Measurements from ENCODE around the gene PLEKHO1. TPM values are rescaled to one million over a fixed set of nuclear protein-coding genes. Genes with fewer than 3 reads are reported as not detected.

PLEKHO1 gene
- total RNA-seq, 4 donors from 2014 or later = 35.9 to 76.3 (median 49.7) TPM

DNA sequence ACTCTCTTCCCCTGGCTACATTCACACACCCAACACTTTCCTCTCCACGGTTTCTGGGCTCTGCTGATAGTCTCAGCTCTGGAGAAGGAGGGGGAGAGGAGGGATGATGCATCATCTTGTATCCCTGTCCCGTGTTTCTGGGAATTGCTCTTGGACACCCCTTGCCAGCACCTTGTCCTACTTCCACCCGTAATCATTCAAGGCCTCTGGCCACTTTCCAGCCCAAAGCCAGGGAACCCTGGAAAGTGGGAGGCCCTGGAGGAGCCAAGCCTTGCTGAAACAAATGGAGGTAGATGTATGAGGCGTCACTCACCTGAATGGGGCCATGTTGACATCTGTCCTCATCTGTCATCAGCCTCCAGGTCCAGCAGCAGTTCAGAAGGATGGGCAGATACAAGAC is 4.4 kb downstream of the PLEKHO1 start:
- Histone ChIP-seq H3K36me3 (peaks cover 0 to 13% (median 0%) of the 10 kb centered on the region in 4 donors), H3K27me3 (peaks cover 16% of the 10 kb centered on the region), H3K4me3 (no peak overlapping the region), H3K27ac (peak overlapping the region; percentile 92 to 96 (median 94)), H3K4me1 (peaks cover 9 to 69% (median 32%) of the 10 kb centered on the region in 4 donors), H3K9me3 (no peaks in the 10 kb centered on the region)
- peak in 2 of 3 donors; percentile 23 to 54 for TF ChIP-seq POLR2AphosphoS5 (IDR thresholded peaks at IDR 0.05)
- TF ChIP-seq, protein P1, sequence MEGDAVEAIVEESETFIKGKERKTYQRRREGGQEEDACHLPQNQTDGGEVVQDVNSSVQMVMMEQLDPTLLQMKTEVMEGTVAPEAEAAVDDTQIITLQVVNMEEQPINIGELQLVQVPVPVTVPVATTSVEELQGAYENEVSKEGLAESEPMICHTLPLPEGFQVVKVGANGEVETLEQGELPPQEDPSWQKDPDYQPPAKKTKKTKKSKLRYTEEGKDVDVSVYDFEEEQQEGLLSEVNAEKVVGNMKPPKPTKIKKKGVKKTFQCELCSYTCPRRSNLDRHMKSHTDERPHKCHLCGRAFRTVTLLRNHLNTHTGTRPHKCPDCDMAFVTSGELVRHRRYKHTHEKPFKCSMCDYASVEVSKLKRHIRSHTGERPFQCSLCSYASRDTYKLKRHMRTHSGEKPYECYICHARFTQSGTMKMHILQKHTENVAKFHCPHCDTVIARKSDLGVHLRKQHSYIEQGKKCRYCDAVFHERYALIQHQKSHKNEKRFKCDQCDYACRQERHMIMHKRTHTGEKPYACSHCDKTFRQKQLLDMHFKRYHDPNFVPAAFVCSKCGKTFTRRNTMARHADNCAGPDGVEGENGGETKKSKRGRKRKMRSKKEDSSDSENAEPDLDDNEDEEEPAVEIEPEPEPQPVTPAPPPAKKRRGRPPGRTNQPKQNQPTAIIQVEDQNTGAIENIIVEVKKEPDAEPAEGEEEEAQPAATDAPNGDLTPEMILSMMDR (IDR thresholded peaks at IDR 0.05) = no peak
- in situ Hi-C loops (cut with MboI; ENCODE audit: low pct_ligation_motif_present in 1 of 4, low pct_unique_long_range_greater_than_20kb in 1 of 4, low sequenced_read_pairs in 3 of 4) = loop anchor here in 1 of 4 donors (25.0 kb wide), 1 partner anchor 92 kb away; the partner anchor contains the start of gene VPS45
- no peak for DNase-seq
- 62% methylated on average over 4 of the region's 4 CpGs; no CpG with 5 or more reads in 1 of the 2 donors for WGBS, 2 donors (ENCODE audit: low coverage in 1 of 2)
- intact Hi-C loops (cut with DNase I; ENCODE audit: low total_unique reads) = loop anchor here (5.0 kb wide), 1 partner anchor 87 kb away; the partner anchor contains the start of gene VPS45

DNA sequence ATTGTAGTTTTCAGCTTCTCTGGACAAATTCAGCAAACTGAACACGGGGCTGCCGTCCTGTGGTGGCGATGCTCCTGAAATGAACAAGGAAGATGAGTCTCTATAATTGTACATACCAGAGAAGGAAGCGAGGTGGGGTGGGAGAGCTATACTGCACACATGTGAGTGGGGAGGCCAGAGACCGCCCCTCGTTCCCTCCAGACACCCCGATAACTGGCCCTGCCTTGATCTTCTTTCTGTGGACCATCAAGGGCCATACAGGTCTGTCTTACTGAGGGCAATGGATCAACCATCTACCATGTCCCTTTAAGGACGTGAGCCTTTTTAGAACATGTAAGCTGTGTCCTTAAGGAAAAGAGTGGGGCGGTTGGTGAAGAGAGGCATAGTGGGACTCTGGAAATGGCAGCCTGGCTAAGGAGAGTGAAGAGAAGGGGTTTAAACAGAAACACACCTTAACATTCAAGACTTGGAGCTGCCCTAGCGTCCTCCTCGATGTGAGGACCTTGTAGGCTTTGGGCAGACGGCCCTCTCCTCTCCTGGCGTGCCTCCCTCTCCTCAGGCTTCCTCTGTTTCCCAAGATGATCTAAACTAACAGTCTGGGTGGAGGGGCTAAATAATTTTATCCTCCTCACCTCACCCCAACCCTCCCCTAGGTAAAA is 5.8 kb downstream of the PLEKHO1 start:
- Histone ChIP-seq H3K27ac (peak overlapping the region; percentile 92 to 96 (median 94)), H3K4me1 (peaks cover 11 to 76% (median 37%) of the 10 kb centered on the region in 4 donors), H3K9me3 (no peaks in the 10 kb centered on the region), H3K27me3 (peaks cover 8% of the 10 kb centered on the region), H3K36me3 (peaks cover 0 to 13% (median 0%) of the 10 kb centered on the region in 4 donors), H3K4me3 (no peak overlapping the region)
- DNase-seq = no peak
- intact Hi-C loops (cut with DNase I; ENCODE audit: low total_unique reads) = no loop called here
- TF ChIP-seq, protein P1 (IDR thresholded peaks at IDR 0.05) = no peak
- peak in 1 of 3 donors; percentile 1 for TF ChIP-seq POLR2AphosphoS5 (IDR thresholded peaks at IDR 0.05)
- 83 to 86% methylated on average over 6 to 13 of the region's 13 CpGs for WGBS, 2 donors (ENCODE audit: low coverage in 1 of 2)
- in situ Hi-C loops (cut with MboI; ENCODE audit: low pct_ligation_motif_present in 1 of 4, low pct_unique_long_range_greater_than_20kb in 1 of 4, low sequenced_read_pairs in 3 of 4) = loop anchor here in 1 of 4 donors (25.0 kb wide), 1 partner anchor 93 kb away; the partner anchor contains the start of gene VPS45

DNA sequence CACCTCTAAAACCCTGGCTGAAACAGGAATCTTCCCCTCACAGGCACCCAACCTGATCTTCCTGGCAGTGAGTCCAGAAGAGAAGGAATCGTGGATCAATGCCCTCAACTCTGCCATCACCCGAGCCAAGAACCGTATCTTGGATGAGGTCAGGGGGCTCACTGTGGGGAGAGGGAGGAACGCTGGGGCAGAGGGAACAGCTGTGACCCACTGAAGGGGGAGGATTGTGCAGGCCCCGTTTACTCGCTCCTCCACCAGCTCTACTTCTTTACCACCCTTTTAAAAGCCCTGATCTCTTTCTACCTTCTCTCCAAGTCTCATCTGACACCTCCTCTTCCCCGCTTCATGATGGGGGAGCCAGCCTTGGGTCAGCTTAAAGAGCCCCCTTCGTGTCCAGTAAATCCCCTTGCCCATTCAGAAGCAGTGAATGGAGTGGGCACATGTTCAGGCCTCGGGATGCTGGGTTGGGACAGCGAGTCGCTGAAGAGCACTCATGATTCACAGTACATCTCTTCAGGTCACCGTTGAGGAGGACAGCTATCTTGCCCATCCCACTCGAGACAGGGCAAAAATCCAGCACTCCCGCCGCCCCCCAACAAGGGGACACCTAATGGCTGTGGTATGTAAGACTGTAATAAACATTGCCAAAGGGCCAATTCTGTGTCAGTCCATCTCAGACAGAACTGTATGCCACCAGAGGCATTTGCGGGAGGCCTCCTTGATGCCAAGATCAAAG is 7.3 kb downstream of the PLEKHO1 start:
- DNase-seq = no peak
- intact Hi-C loops (cut with DNase I; ENCODE audit: low total_unique reads) (no loop called here), in situ Hi-C loops (cut with MboI; ENCODE audit: low pct_ligation_motif_present in 1 of 4, low pct_unique_long_range_greater_than_20kb in 1 of 4, low sequenced_read_pairs in 3 of 4) (loop anchor here in 1 of 4 donors (25.0 kb wide), 1 partner anchor 95 kb away; the partner anchor contains the start of gene VPS45)
- peak overlapping the region; percentile 92 to 96 (median 94) for H3K27ac ChIP-seq
- H3K4me3 ChIP-seq = no peak overlapping the region
- peaks cover 24 to 77% (median 44%) of the 10 kb centered on the region in 4 donors for H3K4me1 ChIP-seq
- no peaks in the 10 kb centered on the region for H3K9me3 ChIP-seq
- WGBS, 2 donors (ENCODE audit: low coverage in 1 of 2) = 80 to 94% methylated on average over 6 to 16 of the region's 16 CpGs
- H3K27me3 ChIP-seq = no peaks in the 10 kb centered on the region
- peaks cover 0 to 13% (median 0%) of the 10 kb centered on the region in 4 donors for H3K36me3 ChIP-seq
- TF ChIP-seq POLR2AphosphoS5 (IDR thresholded peaks at IDR 0.05) = peak in 2 of 3 donors; percentile 6 to 23
- TF ChIP-seq, protein P1 (IDR thresholded peaks at IDR 0.05) = no peak

DNA sequence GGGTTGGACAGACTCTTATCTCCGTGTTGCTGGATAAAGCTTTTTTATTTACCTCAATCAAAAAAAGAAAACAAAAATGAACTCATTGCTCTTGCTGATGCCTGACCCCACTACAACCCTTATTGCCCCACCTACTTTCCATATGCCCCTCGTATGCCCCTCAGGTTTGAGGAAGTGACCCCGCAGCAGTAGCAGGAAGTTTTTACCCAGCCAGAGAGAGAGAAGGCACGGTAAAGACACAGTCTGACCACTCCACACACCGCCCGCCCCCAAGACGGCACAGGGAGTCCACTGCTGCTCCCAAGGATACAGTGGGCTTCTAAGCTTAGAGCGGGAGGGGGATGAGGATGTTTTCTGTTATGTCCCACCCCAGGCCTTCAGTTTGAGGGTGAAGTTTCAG is 9.8 kb downstream of the PLEKHO1 start:
- peaks cover 0 to 13% (median 0%) of the 10 kb centered on the region in 4 donors for H3K36me3 ChIP-seq
- H3K4me1 ChIP-seq = peaks cover 36 to 74% (median 45%) of the 10 kb centered on the region in 4 donors
- H3K27ac ChIP-seq = peak overlapping the region; percentile 92 to 96 (median 94)
- H3K27me3 ChIP-seq = no peaks in the 10 kb centered on the region
- in situ Hi-C loops (cut with MboI; ENCODE audit: low pct_ligation_motif_present in 1 of 4, low pct_unique_long_range_greater_than_20kb in 1 of 4, low sequenced_read_pairs in 3 of 4) = loop anchor here in 1 of 4 donors (25.0 kb wide), 1 partner anchor 97 kb away; the partner anchor contains the start of gene VPS45
- DNase-seq = peak; percentile 42
- H3K4me3 ChIP-seq = no peak overlapping the region
- 58% methylated on average over 8 of the region's 8 CpGs; no CpG with 5 or more reads in 1 of the 2 donors for WGBS, 2 donors (ENCODE audit: low coverage in 1 of 2)
- H3K9me3 ChIP-seq = no peaks in the 10 kb centered on the region
- TF ChIP-seq POLR2A (IDR thresholded peaks at IDR 0.05) (peak; percentile 10), EP300 (IDR thresholded peaks at IDR 0.05; ENCODE audit: low read depth) (no peak)
- TF ChIP-seq, protein P1 (IDR thresholded peaks at IDR 0.05) = no peak
- intact Hi-C loops (cut with DNase I; ENCODE audit: low total_unique reads) = no loop called here
